Nephron progenitor cell (in vitro differentiated cells): ENCODE data around the gene HEATR5A.
"Not testable (repeated sequence)": the region's sequence is repeated elsewhere in the genome, so short reads cannot be mapped to it uniquely, and the experiment has no call there.

Experiments used
- DNase-seq: peaks from one replicate; pipeline ENCODE4 v3.0.0; 2021
- H3K27ac Mint-ChIP-seq: 2 replicates; pipeline ENCODE4 v1.8.0; 2021; ENCODE audit warnings: mild to moderate bottlenecking, moderate library complexity, mixed read lengths
- H3K27me3 Mint-ChIP-seq: 2 replicates; pipeline ENCODE4 v1.8.0; 2021; ENCODE audit warnings: mild to moderate bottlenecking, low read depth, mixed read lengths; ENCODE audit not compliant: poor library complexity
- H3K36me3 Mint-ChIP-seq: 2 replicates; pipeline ENCODE4 v1.8.0; 2021; ENCODE audit warnings: low read depth, mixed read lengths
- H3K4me1 Mint-ChIP-seq: 2 replicates; pipeline ENCODE4 v1.8.0; 2021; ENCODE audit warnings: mixed read lengths
- H3K4me3 Mint-ChIP-seq: 2 replicates; pipeline ENCODE4 v1.8.0; 2021; ENCODE audit warnings: mild to moderate bottlenecking, moderate library complexity, mixed read lengths
- H3K9me3 Mint-ChIP-seq: 2 replicates; pipeline ENCODE4 v1.8.0; 2021; ENCODE audit warnings: mild to moderate bottlenecking, moderate library complexity, mixed read lengths
- CTCF ChIP-seq: fragments of 200-600 bp; sonication (generic); IDR thresholded peaks from 2 replicates; pipeline ENCODE4 v1.5.0; 2021; ENCODE audit warnings: antibody characterized with exemption

HEATR5A gene

GRCh38 chr14:31337331-31337730, 83.0 kb downstream of the HEATR5A start:
- no peak for DNase-seq
- no peak overlapping the region for H3K27ac Mint-ChIP-seq
- H3K9me3 Mint-ChIP-seq, result peaks cover 21% of the 10 kb centered on the region
- H3K4me3 Mint-ChIP-seq, result no peak overlapping the region
- H3K36me3 Mint-ChIP-seq, result peaks cover 32% of the 10 kb centered on the region
- H3K4me1 Mint-ChIP-seq, result no peaks in the 10 kb centered on the region
- H3K27me3 Mint-ChIP-seq, result no peaks in the 10 kb centered on the region
- no peak for TF ChIP-seq CTCF

GRCh38 chr14:31336646-31337045, 83.7 kb downstream of the HEATR5A start:
- H3K9me3 Mint-ChIP-seq, result peaks cover 28% of the 10 kb centered on the region
- H3K4me1 Mint-ChIP-seq, result no peaks in the 10 kb centered on the region
- no peak for TF ChIP-seq CTCF
- H3K36me3 Mint-ChIP-seq, result peaks cover 38% of the 10 kb centered on the region
- H3K4me3 Mint-ChIP-seq, result no peak overlapping the region
- no peak for DNase-seq
- no peak overlapping the region for H3K27ac Mint-ChIP-seq
- H3K27me3 Mint-ChIP-seq, result no peaks in the 10 kb centered on the region

- not testable (repeated sequence) for H3K27me3 Mint-ChIP-seq, H3K4me3 Mint-ChIP-seq, DNase-seq, H3K27ac Mint-ChIP-seq, H3K4me1 Mint-ChIP-seq
- Mint-ChIP-seq H3K9me3 (peaks cover 63% of the 10 kb centered on the region), H3K36me3 (peaks cover 69% of the 10 kb centered on the region)
Observed at GRCh38 chr14:31331395-31331794, 89.0 kb downstream of the HEATR5A start.

GRCh38 chr14:31329876-31330521, 90.4 kb downstream of the HEATR5A start:
- H3K9me3 Mint-ChIP-seq, result peaks cover 62% of the 10 kb centered on the region
- not testable (repeated sequence) for H3K4me1 Mint-ChIP-seq, H3K27ac Mint-ChIP-seq, DNase-seq, H3K27me3 Mint-ChIP-seq, H3K4me3 Mint-ChIP-seq
- peaks cover 66% of the 10 kb centered on the region for H3K36me3 Mint-ChIP-seq

- Mint-ChIP-seq H3K4me3 (no peak overlapping the region), H3K9me3 (peaks cover 29% of the 10 kb centered on the region), H3K27ac (no peak overlapping the region), H3K36me3 (peaks cover 31% of the 10 kb centered on the region), H3K27me3 (peaks cover 3% of the 10 kb centered on the region), H3K4me1 (no peaks in the 10 kb centered on the region)
- no peak for DNase-seq
- no peak for TF ChIP-seq CTCF
Observed at GRCh38 chr14:31326111-31326510, 94.2 kb downstream of the HEATR5A start.

- Mint-ChIP-seq H3K9me3 (peaks cover 4% of the 10 kb centered on the region), H3K4me3 (no peak overlapping the region), H3K4me1 (no peaks in the 10 kb centered on the region), H3K27ac (no peak overlapping the region), H3K27me3 (no peaks in the 10 kb centered on the region), H3K36me3 (peaks cover 5% of the 10 kb centered on the region)
- no peak for DNase-seq
- TF ChIP-seq CTCF, result no peak
Observed at GRCh38 chr14:31323419-31323818, 96.9 kb downstream of the HEATR5A start.
